CD4-positive, alpha-beta T cell treated with Interleukin-15 for 4 hours (primary cell): ENCODE results near the gene GOLGA6L7.
"Not testable (repeated sequence)": the region's sequence is repeated elsewhere in the genome, so short reads cannot be mapped to it uniquely, and the experiment has no call there.

Experiments used
- DNase-seq: peaks from one replicate; pipeline ENCODE4 v3.0.0-alpha.2; 2020; ENCODE audit warnings: low spot score

Gene GOLGA6L7

GRCh38 chr15:28843520-28843919 is 4.9 kb downstream of the GOLGA6L7 start:
- not testable (repeated sequence) for DNase-seq

- DNase-seq, result not testable (repeated sequence)
Observed at GRCh38 chr15:28842210-28842609, 6.2 kb downstream of the GOLGA6L7 start.

- not testable (repeated sequence) for DNase-seq
Observed at GRCh38 chr15:28840285-28840684, 8.2 kb downstream of the GOLGA6L7 start.

GRCh38 chr15:28834957-28835585 is 13.4 kb downstream of the GOLGA6L7 start:
- not testable (repeated sequence) for DNase-seq

GRCh38 chr15:28831897-28832587 is 16.4 kb downstream of the GOLGA6L7 start:
- DNase-seq, result peak; percentile 58

GRCh38 chr15:28821420-28821819 is 27.0 kb downstream of the GOLGA6L7 start:
- not testable (repeated sequence) for DNase-seq

- DNase-seq, result not testable (repeated sequence)
Observed at GRCh38 chr15:28819930-28820295, 28.5 kb downstream of the GOLGA6L7 start.

- peak; percentile 14 for DNase-seq
Observed at GRCh38 chr15:28819019-28819929, 29.2 kb downstream of the GOLGA6L7 start.

- DNase-seq, result not testable (repeated sequence)
Observed at GRCh38 chr15:28818168-28818567, 30.3 kb downstream of the GOLGA6L7 start.

GRCh38 chr15:28814059-28814458 is 34.4 kb downstream of the GOLGA6L7 start:
- DNase-seq, result not testable (repeated sequence)

GRCh38 chr15:28813392-28813791 is 35.1 kb downstream of the GOLGA6L7 start:
- DNase-seq, result not testable (repeated sequence)

GRCh38 chr15:28811852-28812550 is 36.4 kb downstream of the GOLGA6L7 start:
- not testable (repeated sequence) for DNase-seq

- DNase-seq, result not testable (repeated sequence)
Observed at GRCh38 chr15:28810444-28810843, 38.0 kb downstream of the GOLGA6L7 start.

- not testable (repeated sequence) for DNase-seq
Observed at GRCh38 chr15:28808136-28808535, 40.3 kb downstream of the GOLGA6L7 start.

GRCh38 chr15:28800366-28800765 is 48.1 kb downstream of the GOLGA6L7 start:
- DNase-seq, result not testable (repeated sequence)

- DNase-seq, result not testable (repeated sequence)
Observed at GRCh38 chr15:28798234-28798633, 50.2 kb downstream of the GOLGA6L7 start.

GRCh38 chr15:28794231-28794630 is 54.2 kb downstream of the GOLGA6L7 start:
- DNase-seq, result not testable (repeated sequence)
